NCI-H1694 (cell line): ENCODE results near the gene TSGA10IP.

Experiments used
- DNase-seq: peaks from one replicate; lab custom pipeline; 2025; lab: John Stamatoyannopoulos, UW

The TSGA10IP gene

DNA sequence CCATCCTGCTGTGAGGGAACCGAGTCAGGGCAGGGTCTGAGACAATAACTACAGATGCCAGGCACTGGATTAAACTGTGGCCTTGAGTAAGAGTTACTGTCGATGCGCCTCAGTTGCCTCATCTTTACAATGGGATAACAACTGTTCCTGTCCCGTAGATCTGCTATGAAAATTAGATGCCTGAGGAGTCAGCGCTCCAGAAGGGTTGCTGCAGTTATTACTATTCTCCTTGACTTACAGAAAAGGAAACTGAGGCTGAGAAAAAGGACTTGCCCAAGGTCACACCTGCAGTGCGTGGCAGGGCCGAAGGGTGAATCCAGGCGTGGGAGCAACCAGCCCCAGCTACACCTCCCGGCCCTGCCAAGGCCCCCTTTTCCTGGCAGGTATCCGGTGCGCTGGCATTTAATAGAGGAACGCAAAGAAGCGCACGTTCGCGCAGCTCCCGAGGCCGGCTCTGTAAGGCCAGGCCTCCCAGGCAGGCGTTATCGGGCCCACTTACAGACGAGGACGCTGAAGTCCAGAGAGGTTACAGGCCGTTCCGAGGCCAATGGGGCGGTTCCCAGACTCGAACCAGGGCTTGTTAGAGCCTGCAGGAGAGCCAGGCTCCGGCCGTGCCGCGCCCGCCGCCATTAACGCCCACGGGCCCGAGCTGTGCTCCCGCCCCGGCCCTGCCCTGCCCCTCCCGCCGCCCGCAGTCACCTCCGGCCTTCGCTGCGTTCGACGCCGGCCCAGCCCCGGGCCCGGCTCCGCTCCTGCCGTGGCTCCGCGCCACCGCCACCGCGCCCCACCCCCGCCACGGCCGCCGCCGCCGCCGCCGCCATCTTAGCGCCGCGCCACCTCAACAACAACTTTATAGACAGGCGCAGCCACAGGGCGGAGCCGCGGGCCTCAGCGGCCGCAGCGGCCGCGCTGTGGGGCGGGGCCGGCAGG is 26.8 kb upstream of the TSGA10IP start, which contains the start of gene C11orf68:
C11orf68 (minus strand) TSS at position 852 of the 930 bp plus-strand sequence; CDS start at position 821, 31 bp downstream.
- no peak for DNase-seq

DNA sequence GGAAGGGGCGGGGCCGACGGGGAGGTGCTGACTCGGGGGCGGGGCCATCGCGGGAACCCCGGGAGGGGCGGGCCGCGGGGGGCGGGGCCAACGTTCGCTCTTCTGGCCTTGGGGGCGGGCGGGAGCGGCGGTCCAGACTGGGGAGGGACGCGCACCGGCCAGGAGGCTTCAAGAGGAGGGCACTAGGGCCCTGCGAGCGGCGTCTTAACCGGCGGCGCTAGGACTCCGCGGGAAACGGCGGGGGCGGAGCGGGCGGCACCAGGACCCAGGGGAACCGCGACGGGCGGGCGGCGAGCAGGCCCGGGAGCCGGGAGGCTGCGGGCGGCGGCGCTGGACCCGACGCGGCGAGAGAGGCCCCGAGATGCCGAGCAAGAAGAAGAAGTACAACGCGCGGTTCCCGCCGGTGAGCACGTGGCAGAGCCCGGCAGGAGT is 26.1 kb upstream of the TSGA10IP start, which contains the start of gene DRAP1:
DRAP1 (plus strand) TSS at position 286 of the 432 bp plus-strand sequence; CDS start at position 362, 76 bp downstream.
- peak; percentile 85 for DNase-seq

DNA sequence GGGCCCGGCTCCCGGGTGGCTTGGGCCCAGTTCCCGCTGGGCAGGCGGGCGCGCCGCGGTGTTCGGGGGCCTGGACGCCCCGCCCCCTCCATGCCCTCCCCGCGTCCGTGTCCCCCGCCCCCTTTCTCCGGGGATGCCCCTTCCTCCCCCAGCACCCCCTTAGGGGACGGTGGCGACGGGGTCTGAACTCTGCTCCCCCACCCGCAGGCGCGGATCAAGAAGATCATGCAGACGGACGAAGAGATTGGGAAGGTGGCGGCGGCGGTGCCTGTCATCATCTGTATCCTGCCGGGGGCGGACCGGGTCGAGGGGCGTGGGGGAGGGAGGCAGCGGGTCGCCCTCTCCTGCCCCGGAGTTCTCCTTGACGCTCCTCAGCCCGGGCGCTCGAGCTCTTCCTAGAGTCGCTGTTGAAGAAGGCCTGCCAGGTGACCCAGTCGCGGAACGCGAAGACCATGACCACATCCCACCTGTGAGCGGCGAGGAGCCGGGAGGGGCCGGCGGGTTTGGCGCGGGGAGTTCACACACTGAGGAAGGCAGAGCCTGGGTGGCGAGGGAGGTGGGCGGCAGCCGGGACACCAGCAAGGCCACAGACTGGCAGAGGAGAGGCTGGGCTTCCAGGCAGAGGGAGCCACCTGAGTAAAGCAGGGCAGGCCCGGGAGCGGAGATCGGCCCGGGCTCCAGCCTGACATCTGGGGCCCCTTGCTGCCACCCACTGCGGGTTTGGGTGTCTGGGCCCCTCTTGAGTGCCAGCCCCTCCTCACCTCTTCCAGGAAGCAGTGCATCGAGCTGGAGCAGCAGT is 25.5 kb upstream of the TSGA10IP start:
- no peak for DNase-seq

DNA sequence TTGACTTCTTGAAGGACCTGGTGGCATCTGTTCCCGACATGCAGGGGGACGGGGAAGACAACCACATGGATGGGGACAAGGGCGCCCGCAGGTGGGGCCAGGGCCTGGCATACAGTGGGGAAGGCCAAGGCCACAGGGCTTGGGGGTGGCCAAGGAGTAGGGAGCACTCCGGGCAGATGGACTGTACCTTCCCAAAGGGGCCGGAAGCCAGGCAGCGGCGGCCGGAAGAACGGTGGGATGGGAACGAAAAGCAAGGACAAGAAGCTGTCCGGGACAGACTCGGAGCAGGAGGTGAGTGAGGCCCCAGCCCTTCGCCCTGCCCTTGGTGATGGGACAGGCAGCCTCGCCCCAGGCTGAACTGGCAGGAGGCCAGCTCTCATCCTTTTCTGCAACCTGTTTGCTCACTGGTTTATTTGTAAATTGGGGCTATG is 24.9 kb upstream of the TSGA10IP start:
- no peak for DNase-seq

DNA sequence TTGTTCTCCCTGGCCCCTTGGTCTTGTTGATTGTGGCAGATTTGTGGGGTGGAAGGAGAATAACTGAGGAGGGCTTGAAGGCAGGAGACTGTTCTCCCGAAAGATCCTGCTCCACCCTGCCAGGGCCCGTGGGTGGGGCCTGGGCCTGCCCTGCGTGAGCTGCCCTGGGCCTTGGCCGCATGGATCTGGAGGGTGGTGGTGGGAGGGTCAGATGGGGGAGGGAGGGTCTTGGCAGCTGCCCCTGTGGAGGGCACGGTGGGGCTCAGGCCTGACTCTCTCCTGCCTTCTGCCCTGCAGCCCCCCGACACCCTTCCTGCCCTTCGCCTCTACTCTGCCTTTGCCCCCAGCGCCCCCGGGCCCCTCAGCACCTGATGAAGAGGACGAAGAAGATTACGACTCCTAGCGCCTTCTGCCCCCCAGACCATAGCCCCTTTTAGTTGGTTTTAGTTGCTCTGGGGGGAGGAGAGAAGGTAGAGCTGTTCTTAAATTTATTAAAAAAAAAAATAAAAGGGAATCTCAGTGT is 24.2 kb upstream of the TSGA10IP start:
- DNase-seq, result no peak

DNA sequence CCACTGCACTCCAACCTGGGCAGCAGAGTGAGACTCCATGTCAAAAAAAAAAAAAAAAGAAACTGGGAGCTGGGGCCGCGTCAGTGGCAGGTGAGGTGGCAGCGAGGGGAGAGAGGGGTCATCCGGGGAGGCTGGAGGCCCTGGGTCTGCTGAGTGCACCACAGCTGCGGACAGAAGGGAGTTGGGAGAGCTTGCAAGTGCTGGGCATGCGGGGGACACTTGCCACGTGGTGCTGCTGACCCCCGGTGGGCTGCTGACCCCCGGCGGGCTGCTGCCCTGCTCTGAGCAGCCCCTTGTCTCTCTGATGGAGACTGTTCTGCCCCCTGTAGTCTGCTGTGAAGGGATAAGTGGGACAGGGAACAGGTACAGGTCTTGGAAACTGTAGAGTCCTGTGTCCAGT is 23.4 kb upstream of the TSGA10IP start:
- no peak for DNase-seq

DNA sequence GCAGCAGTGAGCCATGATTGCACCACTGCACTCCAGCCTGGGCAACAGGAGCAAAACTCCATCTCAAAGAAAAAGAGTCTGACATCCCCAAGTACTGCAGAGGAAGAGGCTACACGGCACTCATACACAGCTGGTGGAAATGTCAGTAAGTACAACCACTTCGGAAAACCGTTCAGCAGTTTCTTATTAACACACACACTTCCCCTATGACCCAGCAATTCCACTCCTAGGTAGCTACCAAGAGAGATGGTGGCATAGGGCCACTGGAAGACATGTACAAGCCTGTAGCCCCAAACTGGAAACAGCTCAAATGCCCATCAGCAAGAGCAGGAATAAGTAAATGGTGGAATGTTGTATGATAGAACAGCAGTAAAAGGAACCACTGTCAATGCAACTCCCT is 22.7 kb upstream of the TSGA10IP start:
- DNase-seq, result no peak

DNA sequence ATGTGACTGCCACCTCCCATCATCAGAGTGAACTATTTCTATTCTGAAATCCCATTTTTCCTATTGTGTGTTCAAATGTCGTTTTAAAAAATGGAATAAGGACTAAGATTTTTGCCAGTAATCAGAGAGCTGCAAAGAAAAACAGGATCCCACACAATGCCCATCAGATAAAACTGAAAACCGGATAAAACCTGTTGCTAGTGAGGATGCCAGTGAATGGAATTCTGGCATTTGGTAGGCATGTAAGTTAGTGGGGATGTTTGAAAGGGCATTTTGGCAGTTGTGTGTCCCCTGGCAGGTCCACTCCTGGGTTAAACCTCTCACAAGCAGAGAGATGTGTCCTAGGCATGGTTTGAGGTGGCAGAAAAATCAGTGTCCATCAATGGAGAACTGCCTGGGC is 19.9 kb upstream of the TSGA10IP start:
- no peak for DNase-seq

DNA sequence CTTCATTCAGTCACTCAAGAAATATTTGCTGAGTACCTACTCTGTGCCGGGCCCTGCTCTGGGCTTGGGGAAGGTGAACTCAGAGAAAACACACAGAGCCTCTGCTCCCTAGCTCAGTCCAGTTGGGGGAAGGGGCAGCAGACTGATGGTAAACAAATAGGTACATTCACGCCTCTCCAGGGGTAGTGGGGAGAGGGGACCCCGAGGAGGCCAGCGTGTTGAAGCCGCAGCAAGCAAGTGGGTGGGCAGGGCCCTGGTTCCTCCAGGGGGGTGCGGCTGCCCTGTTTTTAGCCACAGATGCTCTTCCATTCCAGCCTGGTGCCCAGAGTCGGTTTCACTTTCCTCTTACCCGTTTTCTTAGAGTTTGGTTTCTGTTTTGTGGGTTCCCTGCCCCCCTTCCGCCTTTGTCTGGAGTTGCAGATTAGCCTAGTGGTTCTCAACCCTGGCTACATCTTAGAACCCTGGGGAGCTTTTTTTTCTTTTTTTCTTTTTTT is 17.3 kb upstream of the TSGA10IP start:
- DNase-seq, result no peak

DNA sequence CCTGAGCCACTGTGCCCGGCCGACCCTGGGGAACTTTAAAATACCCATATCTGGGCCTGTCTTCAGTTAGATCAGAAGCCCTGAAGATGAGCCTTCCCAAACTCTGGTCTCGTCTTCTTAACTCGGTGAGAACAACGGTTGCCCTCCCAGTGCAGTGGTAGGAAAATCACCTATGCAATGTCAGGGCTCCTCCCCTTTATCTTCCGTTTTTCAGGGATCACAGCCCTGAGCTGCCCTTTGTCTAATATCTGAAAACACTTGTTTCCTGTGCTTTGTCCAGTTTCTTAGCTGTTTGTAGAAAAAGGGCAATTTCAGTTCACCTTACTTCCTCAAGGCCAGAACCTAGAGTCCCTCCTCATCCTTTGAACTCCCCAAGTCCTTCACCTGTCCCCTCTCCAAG is 16.6 kb upstream of the TSGA10IP start:
- no peak for DNase-seq

DNA sequence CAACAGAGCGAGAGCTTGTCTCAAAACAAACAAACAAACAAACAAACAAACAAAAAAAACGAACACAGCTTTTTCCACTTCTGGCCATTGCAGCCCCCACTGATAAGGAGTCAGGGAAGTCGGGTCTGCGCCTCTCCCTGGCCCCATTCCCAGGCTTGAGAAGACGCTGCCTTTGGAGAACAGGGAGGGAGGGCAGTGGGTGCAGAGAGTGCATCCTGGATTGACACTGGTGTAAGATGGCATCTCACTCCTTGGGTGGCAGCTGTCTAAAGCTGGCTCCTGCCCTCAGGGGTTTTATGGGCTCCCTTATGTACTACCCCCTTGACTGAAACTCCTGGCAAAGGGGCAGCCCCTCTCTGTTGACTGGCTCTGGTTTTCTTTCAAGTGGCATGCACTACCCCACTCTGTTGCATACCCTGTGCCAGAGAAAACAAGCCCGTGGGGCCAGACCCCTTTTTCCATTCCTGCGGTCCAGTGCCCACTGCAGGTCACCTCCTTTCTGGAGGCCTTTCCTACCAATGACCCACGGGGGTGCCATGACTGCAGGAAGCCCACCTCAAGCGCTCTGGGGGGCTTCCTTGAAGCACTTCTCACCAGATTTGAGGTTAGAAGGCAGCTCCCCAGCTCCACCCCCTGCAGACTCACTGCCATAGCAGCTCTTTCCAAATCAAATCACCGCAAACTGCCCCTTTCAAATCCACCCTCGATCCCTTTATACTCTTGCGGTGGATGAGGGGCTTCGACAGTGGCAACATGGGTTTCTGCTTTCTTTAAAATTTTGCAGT is 13.3 kb upstream of the TSGA10IP start:
- DNase-seq, result no peak

DNA sequence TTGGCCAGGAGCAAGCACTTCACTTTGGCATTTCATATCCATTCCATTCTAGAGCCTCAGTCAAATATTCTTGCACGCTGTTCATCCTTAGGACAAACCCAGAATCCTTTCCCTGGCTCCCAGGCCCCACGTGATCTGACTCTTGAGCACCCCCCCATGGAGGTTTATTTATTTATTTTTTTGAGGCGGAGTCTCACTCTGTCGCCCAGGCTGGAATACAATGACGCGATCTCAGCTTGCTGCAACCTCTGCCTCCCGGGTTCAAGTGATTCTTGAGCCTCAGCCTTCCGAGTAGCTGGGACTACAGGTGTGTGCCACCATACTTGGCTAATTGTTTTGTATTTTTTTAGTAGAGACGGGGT is 12.7 kb upstream of the TSGA10IP start:
- DNase-seq, result no peak

DNA sequence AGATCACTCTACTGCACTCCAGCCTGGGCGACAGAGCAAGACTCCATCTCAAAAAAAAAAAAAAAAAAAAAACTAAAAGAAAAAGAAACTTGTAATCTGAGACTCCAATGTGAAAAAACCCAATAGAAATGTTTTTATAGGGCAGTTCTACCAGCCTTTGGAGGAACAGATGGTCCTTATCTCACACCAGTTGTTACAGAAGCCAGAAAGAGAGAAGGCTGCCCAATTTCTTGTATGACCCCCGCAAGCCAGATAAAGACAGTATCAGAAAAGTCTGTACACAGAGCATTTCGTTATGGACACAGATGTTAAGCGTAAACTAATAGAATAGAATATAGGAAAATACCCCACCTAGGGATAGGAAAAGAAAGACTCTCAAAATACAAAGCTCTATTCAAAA is 11.3 kb upstream of the TSGA10IP start:
- DNase-seq, result peak; percentile 5

DNA sequence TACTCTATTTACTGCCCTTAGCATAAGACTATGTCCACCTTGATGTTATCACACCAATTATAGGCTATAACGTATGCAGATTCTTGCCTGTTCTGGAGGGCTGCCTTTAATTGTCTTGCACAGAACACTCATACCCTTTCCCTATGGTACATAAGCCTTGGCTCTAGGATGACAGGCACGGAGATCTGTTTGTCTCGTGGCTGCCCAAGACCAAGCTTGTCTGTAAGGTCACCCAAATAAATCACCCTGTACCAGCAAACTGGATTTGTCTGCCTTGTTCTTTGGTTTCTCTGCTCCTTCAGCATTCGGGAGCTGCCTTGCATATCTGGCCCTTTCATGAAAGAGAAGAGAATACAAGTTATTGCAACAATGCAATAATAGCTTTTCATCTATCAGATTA is 7.5 kb upstream of the TSGA10IP start:
- DNase-seq, result no peak

DNA sequence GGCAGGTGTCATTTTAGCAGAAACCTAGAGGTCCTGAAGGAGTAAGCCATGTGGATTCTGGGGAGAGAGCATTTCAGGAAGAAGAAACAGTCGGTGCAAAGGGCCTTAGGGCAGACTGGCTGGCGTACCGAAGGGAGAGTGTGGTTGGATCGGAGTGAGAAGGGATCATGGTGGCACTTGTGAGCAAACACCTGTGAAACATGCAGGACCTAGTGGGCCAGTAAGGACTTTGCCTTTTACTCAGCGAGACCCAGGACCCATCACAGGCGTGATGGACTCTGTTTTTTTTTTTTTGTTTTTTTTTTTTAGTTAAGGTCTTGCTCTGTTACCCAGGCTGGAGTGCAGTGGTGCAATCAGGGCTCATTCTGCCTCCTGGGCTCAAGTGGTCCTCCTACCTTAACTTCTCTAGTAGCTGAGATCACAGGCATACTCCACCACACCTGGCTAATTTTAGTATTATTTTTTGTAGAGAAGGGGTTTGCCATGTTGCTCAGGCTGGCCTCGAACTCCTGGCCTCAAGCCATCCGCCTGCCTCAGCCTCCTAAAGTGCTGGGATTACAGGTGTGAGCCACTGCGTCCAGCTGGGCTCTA is 3.5 kb upstream of the TSGA10IP start:
- DNase-seq, result no peak

DNA sequence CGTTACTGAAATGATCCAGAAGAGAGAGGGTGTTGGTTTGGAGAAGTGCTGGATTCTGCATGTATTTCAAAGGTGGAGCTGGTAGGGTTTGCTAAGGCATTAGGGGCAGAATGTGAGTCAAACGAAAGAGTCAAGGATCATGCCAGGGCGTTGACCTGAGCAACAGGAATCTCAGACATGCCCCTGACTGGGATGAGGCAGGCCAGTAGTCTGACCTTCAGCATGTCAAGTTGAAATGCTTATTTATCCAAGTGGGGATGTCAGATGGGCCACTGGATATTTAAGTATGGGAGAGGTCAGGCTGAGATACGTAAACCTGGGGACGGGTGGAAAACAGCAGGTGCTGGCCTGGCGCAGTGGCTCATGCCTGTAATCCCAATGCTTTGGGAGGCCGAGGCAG is 2.7 kb upstream of the TSGA10IP start:
- no peak for DNase-seq

DNA sequence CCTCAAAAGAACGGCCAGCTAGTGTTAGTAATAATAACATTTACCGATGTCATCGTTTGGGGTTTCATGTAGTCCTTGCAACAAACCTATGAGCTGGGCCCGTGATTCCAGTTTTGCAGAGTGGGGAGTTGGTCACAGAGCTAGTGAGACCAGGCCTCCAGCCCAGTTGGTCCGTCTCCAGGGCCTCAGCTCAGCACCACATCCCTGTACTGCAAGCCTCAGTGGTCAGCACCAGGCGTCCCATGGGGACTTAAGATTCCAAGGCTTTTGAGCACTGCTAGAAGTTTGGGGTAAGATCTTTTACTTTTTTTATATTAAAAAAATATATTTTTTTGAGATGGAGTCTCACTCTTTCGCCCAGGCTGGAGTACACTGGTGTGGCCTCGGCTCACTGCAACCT is 1.1 kb upstream of the TSGA10IP start:
- DNase-seq, result no peak

DNA sequence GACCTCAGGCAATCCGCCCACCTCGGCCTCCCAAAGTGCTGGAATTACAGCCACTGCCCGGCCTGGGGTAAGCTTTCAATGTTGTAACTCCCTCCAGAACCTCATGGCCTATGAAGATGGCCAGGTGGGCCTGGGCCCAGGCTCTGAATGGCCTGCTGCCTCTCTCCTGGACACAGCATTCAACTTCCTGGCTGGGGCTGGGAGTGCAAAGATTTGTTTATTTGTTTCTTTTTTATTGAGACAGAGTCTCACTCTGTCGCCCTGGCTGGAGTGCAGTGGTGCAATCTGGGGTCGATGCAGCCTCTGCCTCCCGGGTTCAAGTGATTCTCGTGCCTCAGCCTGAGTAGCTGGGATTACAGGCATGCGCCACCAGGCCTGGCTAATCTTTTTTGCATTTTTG is 513 bp upstream of the TSGA10IP start:
- DNase-seq, result no peak

DNA sequence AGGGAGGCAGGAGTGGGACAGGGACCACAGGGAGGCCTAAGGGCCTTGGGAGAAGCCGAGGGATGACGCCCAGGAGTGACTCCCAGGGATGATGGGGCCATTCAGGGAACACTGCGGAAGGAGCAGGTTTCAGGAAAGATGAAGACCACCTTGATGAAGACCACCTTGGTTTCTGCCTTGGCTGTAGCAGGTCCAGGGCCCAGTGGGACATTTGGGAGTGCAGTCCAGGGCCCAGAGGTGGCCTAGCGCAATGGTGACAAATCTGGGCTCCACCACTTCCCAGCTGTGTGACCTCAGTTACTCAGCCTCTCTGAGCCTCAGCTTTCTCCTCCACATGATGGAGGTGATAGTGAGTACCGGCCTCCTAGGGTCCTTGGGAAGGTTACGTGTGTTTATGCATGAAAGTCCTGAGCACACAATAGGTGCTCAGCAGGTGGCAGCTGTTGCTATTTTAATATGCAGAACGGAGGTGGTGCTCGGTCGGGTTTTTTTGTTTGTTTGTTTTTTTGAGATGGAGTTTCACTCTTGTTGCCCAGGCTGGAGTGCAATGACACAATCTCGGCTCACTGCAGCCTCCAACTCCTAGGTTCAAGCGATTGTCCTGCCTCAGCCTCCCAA is 770 bp downstream of the TSGA10IP start:
- no peak for DNase-seq

DNA sequence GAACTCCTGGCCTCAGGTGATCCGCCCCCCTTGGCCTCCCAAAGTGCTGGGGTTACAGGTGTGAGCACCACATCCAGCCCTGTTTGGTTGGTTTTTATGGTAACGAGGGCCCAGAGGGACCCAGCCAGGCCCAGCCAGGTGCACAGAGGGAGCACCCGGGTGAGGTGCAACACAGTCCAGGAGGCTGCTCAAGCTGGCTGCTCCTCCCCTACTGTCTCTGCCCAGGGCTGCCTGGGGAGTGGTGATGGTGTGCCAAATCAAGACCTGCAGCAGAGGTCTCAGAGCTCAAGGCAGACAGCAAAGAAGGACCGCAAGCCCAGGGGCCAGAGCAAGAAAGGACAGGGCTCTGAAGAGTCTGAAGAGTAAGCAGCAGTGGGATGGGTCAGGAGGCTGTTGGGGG is 1.4 kb downstream of the TSGA10IP start:
- DNase-seq, result no peak

DNA sequence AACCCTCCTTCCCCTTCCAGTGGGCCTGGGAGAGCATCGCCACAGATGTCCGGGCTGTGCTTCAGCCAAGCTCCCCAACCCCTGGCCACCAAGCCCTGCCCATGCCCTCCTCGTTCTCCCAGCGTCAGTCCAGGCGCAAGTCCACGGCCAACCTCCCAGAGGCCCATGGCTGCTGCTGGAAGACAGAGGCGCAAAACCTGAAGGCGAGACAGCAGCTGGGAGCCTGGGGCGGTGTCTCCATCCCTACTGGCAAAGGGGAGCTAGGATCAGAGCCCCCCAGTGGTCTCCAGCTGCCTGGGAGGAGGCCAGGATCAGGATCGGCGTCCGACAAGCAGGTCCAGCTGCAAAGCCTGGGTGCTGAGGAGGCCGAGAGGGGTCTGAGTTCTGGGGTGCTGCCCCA is 1.9 kb downstream of the TSGA10IP start:
- no peak for DNase-seq
